Gastroesophageal sphincter (tissue), 4 donors: Measurements from ENCODE around the gene TRIM75. TPM values are rescaled to one million over a fixed set of nuclear protein-coding genes. Genes with fewer than 3 reads are reported as not detected.

Experiments
- ATAC-seq: fragments of 150-250 bp; one replicate; pipeline ENCODE4 v1.9.1; 2016; ENCODE audit warnings: mild to moderate bottlenecking, moderate library complexity
- H3K27ac ChIP-seq, 4 donors: fragments of 200-600 bp; sonication (generic) in 3 of 4; 1 replicate in 3 of 4; 2 replicates in 1 of 4; pipeline ENCODE4 v1.5.1; 2016 to 2019
- H3K27me3 ChIP-seq: fragments of 200-600 bp; sonication (generic); one replicate; pipeline ENCODE4 v1.5.1; 2019
- H3K36me3 ChIP-seq, 2 donors: fragments of 200-600 bp; sonication (generic); one replicate each; pipeline ENCODE4 v1.5.1; 2019; ENCODE audit warnings: control low read depth in 1 of 2
- H3K4me1 ChIP-seq, 3 donors: fragments of 200-600 bp; sonication (generic); 1 replicate in 2 of 3; 2 replicates in 1 of 3; pipeline ENCODE4 v1.5.1; 2016 to 2019; ENCODE audit warnings: control low read depth in 2 of 3
- H3K4me3 ChIP-seq, 2 donors: fragments of 200-600 bp; sonication (generic); one replicate each; pipeline ENCODE4 v1.5.1; 2019; ENCODE audit warnings: mild to moderate bottlenecking in 1 of 2, moderate library complexity in 1 of 2
- H3K9me3 ChIP-seq, 3 donors: fragments of 200-600 bp; sonication (generic); one replicate each; pipeline ENCODE4 v1.5.1; 2017 to 2019; ENCODE audit warnings: control low read depth in 2 of 3
- CTCF ChIP-seq, 4 experiments: fragments of 200-600 bp in 2 of 4; fragments of 450-650 bp in 2 of 4; sonication (generic) in 1 of 4; IDR thresholded peaks; one replicate each; pipeline ENCODE4 v1.5.1; 2017 to 2019; ENCODE audit warnings: antibody characterized with exemption in 4 of 4, mild to moderate bottlenecking in 2 of 4, moderate library complexity in 2 of 4
- EP300 ChIP-seq: sonication (generic); formaldehyde crosslinking; IDR thresholded peaks from one replicate; pipeline ENCODE4 v1.6.1; 2017; ENCODE audit warnings: antibody characterized with exemption, mild to moderate bottlenecking
- POLR2A ChIP-seq, 2 donors: fragments of 450-650 bp; IDR thresholded peaks; one replicate each; pipeline ENCODE4 v1.6.1; 2017; ENCODE audit warnings: antibody characterized with exemption in 2 of 2, mild to moderate bottlenecking in 2 of 2, moderate library complexity in 1 of 2
- POLR2AphosphoS5 ChIP-seq: sonication (generic); formaldehyde crosslinking; IDR thresholded peaks from one replicate; pipeline ENCODE4 v1.6.1; 2017; ENCODE audit warnings: antibody characterized with exemption
- WGBS, 2 donors: methylation state at CpG; one replicate each; pipeline ENCODE4 v1.1.5; 2018; ENCODE audit warnings: low coverage in 1 of 2; 5-methylcytosine and 5-hydroxymethylcytosine counted together
- total RNA-seq, 4 donors: library from RNA; depleted of rRNA; stranded (reverse); fragments of >200 nt; gene quantifications; one replicate each; pipeline ENCODE4 v1.1.0, GENCODE V29; 2016

The TRIM75 gene
- total RNA-seq, 4 donors from 2014 or later: 0.15 TPM; not detected in 3

- no peak overlapping the region for H3K4me3 ChIP-seq
- no peak overlapping the region for H3K27ac ChIP-seq
- H3K9me3 ChIP-seq: no peaks in the 10 kb centered on the region
- no peaks in the 10 kb centered on the region for H3K4me1 ChIP-seq
- no peaks in the 10 kb centered on the region for H3K27me3 ChIP-seq
- WGBS, 2 donors: 86 to 89% methylated on average over 6 to 7 of the region's 7 CpGs
- ATAC-seq: no peak
- no peak for TF ChIP-seq CTCF (IDR thresholded peaks at IDR 0.05)
- no peak for TF ChIP-seq EP300
- no peak for TF ChIP-seq POLR2A (IDR thresholded peaks at IDR 0.05)
- TF ChIP-seq POLR2AphosphoS5: no peak
- H3K36me3 ChIP-seq: no peaks in the 10 kb centered on the region
Observed at GRCh38 chr4:165027762-165028402, 25.8 kb upstream of the TRIM75 start.

GRCh38 chr4:165031436-165032211, 22.0 kb upstream of the TRIM75 start, which contains the start of gene TRIM60:
TSS of gene TRIM60 (plus strand) at chr4:165031999. CDS start at chr4:165040073, 8,074 bp downstream.
- no peak for ATAC-seq
- Histone ChIP-seq H3K36me3 (no peaks in the 10 kb centered on the region), H3K27ac (no peak within 1 kb of the TSS), H3K9me3 (no peaks in the 10 kb centered on the region), H3K27me3 (no peaks in the 10 kb centered on the region), H3K4me3 (no peak within 1 kb of the TSS), H3K4me1 (no peaks in the 10 kb centered on the region)
- no peak for TF ChIP-seq CTCF (IDR thresholded peaks at IDR 0.05)
- WGBS, 2 donors: 93% methylated on average over 18 of the region's 41 CpGs; no CpG with 5 or more reads in 1 of the 2 donors

GRCh38 chr4:165048170-165048569, 5.5 kb upstream of the TRIM75 start:
- Histone ChIP-seq H3K4me3 (no peak overlapping the region), H3K4me1 (no peaks in the 10 kb centered on the region), H3K9me3 (no peaks in the 10 kb centered on the region), H3K36me3 (no peaks in the 10 kb centered on the region), H3K27me3 (no peaks in the 10 kb centered on the region), H3K27ac (no peak overlapping the region)
- TF ChIP-seq CTCF (IDR thresholded peaks at IDR 0.05) (no peak), POLR2AphosphoS5 (no peak), EP300 (no peak), POLR2A (IDR thresholded peaks at IDR 0.05) (no peak)
- ATAC-seq: no peak
- WGBS, 2 donors: 72 to 92% methylated on average over 2 to 5 of the region's 5 CpGs

GRCh38 chr4:165052627-165053026, 1.0 kb upstream of the TRIM75 start:
- ATAC-seq: no peak
- TF ChIP-seq POLR2A (IDR thresholded peaks at IDR 0.05): no peak
- TF ChIP-seq CTCF (IDR thresholded peaks at IDR 0.05): no peak
- no peak for TF ChIP-seq POLR2AphosphoS5
- no peak for TF ChIP-seq EP300
- H3K27me3 ChIP-seq: no peaks in the 10 kb centered on the region
- H3K4me1 ChIP-seq: no peaks in the 10 kb centered on the region
- H3K4me3 ChIP-seq: no peak overlapping the region
- no peak overlapping the region for H3K27ac ChIP-seq
- no peaks in the 10 kb centered on the region for H3K9me3 ChIP-seq
- H3K36me3 ChIP-seq: no peaks in the 10 kb centered on the region
- WGBS, 2 donors: 44% methylated on average over 3 of the region's 3 CpGs; no CpG with 5 or more reads in 1 of the 2 donors

GRCh38 chr4:165055601-165056000, 1.9 kb downstream of the TRIM75 start:
- 95 to 100% methylated on average over 2 to 7 of the region's 9 CpGs for WGBS, 2 donors
- ATAC-seq: no peak
- H3K4me1 ChIP-seq: no peaks in the 10 kb centered on the region
- no peaks in the 10 kb centered on the region for H3K27me3 ChIP-seq
- no peak overlapping the region for H3K27ac ChIP-seq
- TF ChIP-seq CTCF (IDR thresholded peaks at IDR 0.05): no peak
- no peak for TF ChIP-seq EP300
- no peak for TF ChIP-seq POLR2A (IDR thresholded peaks at IDR 0.05)
- TF ChIP-seq POLR2AphosphoS5: no peak
- H3K9me3 ChIP-seq: no peaks in the 10 kb centered on the region
- no peak overlapping the region for H3K4me3 ChIP-seq
- H3K36me3 ChIP-seq: no peaks in the 10 kb centered on the region
